SK-N-SH (cell line): ENCODE measurements around the gene CAMK2D.

ENCODE experiments used
- CTCF ChIP-seq: fragments of 200-600 bp; sonication (generic); IDR thresholded peaks from 2 replicates; pipeline ENCODE4 v1.6.1; 2017; ENCODE audit warnings: antibody characterized with exemption, mild to moderate bottlenecking, moderate library complexity
- GABPA ChIP-seq: IDR thresholded peaks from 2 replicates; pipeline ENCODE4 v1.4.0; 2012; ENCODE audit warnings: low read depth, mild to moderate bottlenecking
- MXI1 ChIP-seq: IDR thresholded peaks from 2 replicates; pipeline ENCODE4 v1.6.1; 2012; ENCODE audit warnings: mild to moderate bottlenecking, low read depth, low read length, improper control_type of control experiment
- SMC3 ChIP-seq: IDR thresholded peaks from 2 replicates; pipeline ENCODE4 v1.6.1; 2012; ENCODE audit warnings: low read depth, low read length, improper control_type of control experiment
- TCF12 ChIP-seq: IDR thresholded peaks from 2 replicates; pipeline ENCODE4 v1.4.0; 2012
- TF ChIP-seq, protein P1 (sequence below): IDR thresholded peaks from 2 replicates; pipeline ENCODE4 v1.6.1; 2012; ENCODE audit warnings: mild to moderate bottlenecking, low read depth, low read length, moderate library complexity

- TF ChIP-seq CTCF, result no peak
- no peak for TF ChIP-seq GABPA
- no peak for TF ChIP-seq SMC3
- TF ChIP-seq, protein P1, sequence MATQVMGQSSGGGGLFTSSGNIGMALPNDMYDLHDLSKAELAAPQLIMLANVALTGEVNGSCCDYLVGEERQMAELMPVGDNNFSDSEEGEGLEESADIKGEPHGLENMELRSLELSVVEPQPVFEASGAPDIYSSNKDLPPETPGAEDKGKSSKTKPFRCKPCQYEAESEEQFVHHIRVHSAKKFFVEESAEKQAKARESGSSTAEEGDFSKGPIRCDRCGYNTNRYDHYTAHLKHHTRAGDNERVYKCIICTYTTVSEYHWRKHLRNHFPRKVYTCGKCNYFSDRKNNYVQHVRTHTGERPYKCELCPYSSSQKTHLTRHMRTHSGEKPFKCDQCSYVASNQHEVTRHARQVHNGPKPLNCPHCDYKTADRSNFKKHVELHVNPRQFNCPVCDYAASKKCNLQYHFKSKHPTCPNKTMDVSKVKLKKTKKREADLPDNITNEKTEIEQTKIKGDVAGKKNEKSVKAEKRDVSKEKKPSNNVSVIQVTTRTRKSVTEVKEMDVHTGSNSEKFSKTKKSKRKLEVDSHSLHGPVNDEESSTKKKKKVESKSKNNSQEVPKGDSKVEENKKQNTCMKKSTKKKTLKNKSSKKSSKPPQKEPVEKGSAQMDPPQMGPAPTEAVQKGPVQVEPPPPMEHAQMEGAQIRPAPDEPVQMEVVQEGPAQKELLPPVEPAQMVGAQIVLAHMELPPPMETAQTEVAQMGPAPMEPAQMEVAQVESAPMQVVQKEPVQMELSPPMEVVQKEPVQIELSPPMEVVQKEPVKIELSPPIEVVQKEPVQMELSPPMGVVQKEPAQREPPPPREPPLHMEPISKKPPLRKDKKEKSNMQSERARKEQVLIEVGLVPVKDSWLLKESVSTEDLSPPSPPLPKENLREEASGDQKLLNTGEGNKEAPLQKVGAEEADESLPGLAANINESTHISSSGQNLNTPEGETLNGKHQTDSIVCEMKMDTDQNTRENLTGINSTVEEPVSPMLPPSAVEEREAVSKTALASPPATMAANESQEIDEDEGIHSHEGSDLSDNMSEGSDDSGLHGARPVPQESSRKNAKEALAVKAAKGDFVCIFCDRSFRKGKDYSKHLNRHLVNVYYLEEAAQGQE, result no peak
- no peak for TF ChIP-seq TCF12
- TF ChIP-seq MXI1, result no peak
These were observed 128.1 kb downstream of the CAMK2D start for GRCh38 chr4:113633467-113633866.
